ENCODE results near the gene IAH1. TPM values are rescaled to one million over a fixed set of nuclear protein-coding genes. Genes with fewer than 3 reads are reported as not detected.

The IAH1 gene
- total RNA-seq, 1 donor from 2014 or later, result 31.1 TPM

Other genes starting within 250 kb of the IAH1 start
- gene ITGB1BP1, start 51.0 kb upstream of the IAH1 start, total RNA-seq, result 121 and 126 TPM in 2 replicates
- gene CPSF3, start 50.9 kb upstream of the IAH1 start, total RNA-seq, result 36.2 and 40.3 TPM in 2 replicates
- 44.9 and 48.4 TPM in 2 replicates for gene ADAM17, start 81.3 kb downstream of the IAH1 start, total RNA-seq
- gene YWHAQ, start 156.4 kb downstream of the IAH1 start, total RNA-seq, result 358 and 408 TPM in 2 replicates

All from astrocyte (in vitro differentiated cells and primary cell).